Lower leg skin (tissue), 3 donors: ENCODE data around the gene HECTD3.
"Not testable (repeated sequence)": the region's sequence is repeated elsewhere in the genome, so short reads cannot be mapped to it uniquely, and the experiment has no call there.

ENCODE experiments used
- CTCF ChIP-seq, 3 donors: fragments of 450-650 bp; IDR thresholded peaks; one replicate each; pipeline ENCODE4 v1.5.1; 2016; ENCODE audit warnings: antibody characterized with exemption in 3 of 3, mild to moderate bottlenecking in 3 of 3, moderate library complexity in 2 of 3
- POLR2A ChIP-seq, 2 donors: fragments of 450-650 bp; IDR thresholded peaks; one replicate each; pipeline ENCODE4 v1.6.1; 2016 to 2017; ENCODE audit warnings: antibody characterized with exemption in 2 of 2, mild to moderate bottlenecking in 1 of 2, moderate library complexity in 1 of 2

GRCh38 chr1:44956077-44956476 lies 55.0 kb downstream of the HECTD3 start:
- TF ChIP-seq CTCF, POLR2A (IDR thresholded peaks at IDR 0.05): not testable (repeated sequence)
